Suprapubic skin (tissue), 3 donors: ENCODE results near the gene COG5.

ENCODE experiments used
- EP300 ChIP-seq: sonication (generic); formaldehyde crosslinking; IDR thresholded peaks from one replicate; pipeline ENCODE4 v1.6.1; 2017; ENCODE audit warnings: antibody characterized with exemption
- POLR2A ChIP-seq, 2 donors: fragments of 450-650 bp; IDR thresholded peaks; one replicate each; pipeline ENCODE4 v1.6.1; 2017; ENCODE audit warnings: antibody characterized with exemption in 2 of 2, mild to moderate bottlenecking in 2 of 2, moderate library complexity in 2 of 2
- TF ChIP-seq, protein P1 (sequence below), 2 donors: fragments of 200-600 bp in 1 of 2; fragments of 450-650 bp in 1 of 2; sonication (generic) in 1 of 2; IDR thresholded peaks; one replicate each; pipeline ENCODE4 v1.5.1; 2016 to 2019; ENCODE audit warnings: antibody characterized with exemption in 2 of 2, mild to moderate bottlenecking in 1 of 2, moderate library complexity in 1 of 2

DNA sequence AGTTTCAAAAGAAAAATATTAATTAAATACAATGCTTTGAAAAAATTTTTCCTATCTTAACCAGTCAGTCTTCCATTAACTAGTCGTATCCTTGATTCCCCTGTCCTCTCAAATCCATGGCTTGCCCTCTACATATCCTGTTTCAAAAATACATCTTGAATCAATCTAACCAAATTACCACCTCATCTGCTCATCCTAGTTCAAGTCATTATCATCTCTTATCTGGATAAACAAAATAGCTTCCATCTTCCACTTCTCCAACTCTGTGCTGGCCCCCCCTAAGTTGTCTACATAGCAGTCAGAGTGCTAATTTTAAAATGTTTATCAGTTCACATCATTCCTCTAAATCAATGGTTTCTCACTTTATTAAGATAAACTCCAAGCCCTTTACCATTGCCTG lies 269.5 kb downstream of the COG5 start:
- TF ChIP-seq, protein P1, sequence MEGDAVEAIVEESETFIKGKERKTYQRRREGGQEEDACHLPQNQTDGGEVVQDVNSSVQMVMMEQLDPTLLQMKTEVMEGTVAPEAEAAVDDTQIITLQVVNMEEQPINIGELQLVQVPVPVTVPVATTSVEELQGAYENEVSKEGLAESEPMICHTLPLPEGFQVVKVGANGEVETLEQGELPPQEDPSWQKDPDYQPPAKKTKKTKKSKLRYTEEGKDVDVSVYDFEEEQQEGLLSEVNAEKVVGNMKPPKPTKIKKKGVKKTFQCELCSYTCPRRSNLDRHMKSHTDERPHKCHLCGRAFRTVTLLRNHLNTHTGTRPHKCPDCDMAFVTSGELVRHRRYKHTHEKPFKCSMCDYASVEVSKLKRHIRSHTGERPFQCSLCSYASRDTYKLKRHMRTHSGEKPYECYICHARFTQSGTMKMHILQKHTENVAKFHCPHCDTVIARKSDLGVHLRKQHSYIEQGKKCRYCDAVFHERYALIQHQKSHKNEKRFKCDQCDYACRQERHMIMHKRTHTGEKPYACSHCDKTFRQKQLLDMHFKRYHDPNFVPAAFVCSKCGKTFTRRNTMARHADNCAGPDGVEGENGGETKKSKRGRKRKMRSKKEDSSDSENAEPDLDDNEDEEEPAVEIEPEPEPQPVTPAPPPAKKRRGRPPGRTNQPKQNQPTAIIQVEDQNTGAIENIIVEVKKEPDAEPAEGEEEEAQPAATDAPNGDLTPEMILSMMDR (IDR thresholded peaks at IDR 0.05): no peak
- TF ChIP-seq EP300 (no peak), POLR2A (IDR thresholded peaks at IDR 0.05) (no peak)
